Activated CD8-positive, alpha-beta T cell treated with anti-CD3 and anti-CD28 coated beads, Interleukin-2, amount 10 ng/mL, durations not matched to agents 7 days and 5 days (primary cell): ENCODE results near the gene AP5M1. TPM values are rescaled to one million over a fixed set of nuclear protein-coding genes. Genes with fewer than 3 reads are reported as not detected.
"Not testable (repeated sequence)": the region's sequence is repeated elsewhere in the genome, so short reads cannot be mapped to it uniquely, and the experiment has no call there.

ENCODE experiments used
- ATAC-seq: fragments of 150-1000 bp; cut with Tn5 transposase; one replicate; pipeline ENCODE4 v1.10.0; 2021; ENCODE audit warnings: moderate library complexity
- CTCF ChIA-PET: fragments of 350-600 bp; sonication (Branson Sonifier 250); formaldehyde crosslinking; loops from one replicate; lab custom pipeline; 2021; ENCODE audit warnings: antibody characterized with exemption; lab: Charles Lee
- POLR2A ChIA-PET: fragments of 350-600 bp; sonication (Branson Sonifier 250); formaldehyde crosslinking; loops from one replicate; lab custom pipeline; 2021; ENCODE audit warnings: antibody characterized with exemption; lab: Charles Lee
- DNase-seq: peaks from one replicate; pipeline ENCODE4 v3.0.0-alpha.2; 2020
- H3K27ac Mint-ChIP-seq: one replicate; pipeline ENCODE4 v1.8.0; 2021; ENCODE audit warnings: mild to moderate bottlenecking, mixed read lengths
- H3K27me3 Mint-ChIP-seq: one replicate; pipeline ENCODE4 v1.8.0; 2021; ENCODE audit warnings: low read depth, mixed read lengths
- H3K36me3 Mint-ChIP-seq: one replicate; pipeline ENCODE4 v1.8.0; 2021; ENCODE audit warnings: low read depth, mixed read lengths
- H3K4me1 Mint-ChIP-seq: one replicate; pipeline ENCODE4 v1.8.0; 2021; ENCODE audit warnings: low read depth, mixed read lengths
- H3K4me3 Mint-ChIP-seq: one replicate; pipeline ENCODE4 v1.8.0; 2021; ENCODE audit warnings: mild to moderate bottlenecking, mixed read lengths
- H3K9me3 Mint-ChIP-seq: one replicate; pipeline ENCODE4 v1.8.0; 2022; ENCODE audit warnings: mixed read lengths; ENCODE audit not compliant: insufficient read depth
- total RNA-seq, 2 experiments: library from RNA; stranded (reverse); gene quantifications; one replicate each; pipeline ENCODE4 v1.2.3, GENCODE V29; 2021

AP5M1 gene
- 10 to 100 TPM; 45.2 to 46.3 TPM for total RNA-seq

DNA sequence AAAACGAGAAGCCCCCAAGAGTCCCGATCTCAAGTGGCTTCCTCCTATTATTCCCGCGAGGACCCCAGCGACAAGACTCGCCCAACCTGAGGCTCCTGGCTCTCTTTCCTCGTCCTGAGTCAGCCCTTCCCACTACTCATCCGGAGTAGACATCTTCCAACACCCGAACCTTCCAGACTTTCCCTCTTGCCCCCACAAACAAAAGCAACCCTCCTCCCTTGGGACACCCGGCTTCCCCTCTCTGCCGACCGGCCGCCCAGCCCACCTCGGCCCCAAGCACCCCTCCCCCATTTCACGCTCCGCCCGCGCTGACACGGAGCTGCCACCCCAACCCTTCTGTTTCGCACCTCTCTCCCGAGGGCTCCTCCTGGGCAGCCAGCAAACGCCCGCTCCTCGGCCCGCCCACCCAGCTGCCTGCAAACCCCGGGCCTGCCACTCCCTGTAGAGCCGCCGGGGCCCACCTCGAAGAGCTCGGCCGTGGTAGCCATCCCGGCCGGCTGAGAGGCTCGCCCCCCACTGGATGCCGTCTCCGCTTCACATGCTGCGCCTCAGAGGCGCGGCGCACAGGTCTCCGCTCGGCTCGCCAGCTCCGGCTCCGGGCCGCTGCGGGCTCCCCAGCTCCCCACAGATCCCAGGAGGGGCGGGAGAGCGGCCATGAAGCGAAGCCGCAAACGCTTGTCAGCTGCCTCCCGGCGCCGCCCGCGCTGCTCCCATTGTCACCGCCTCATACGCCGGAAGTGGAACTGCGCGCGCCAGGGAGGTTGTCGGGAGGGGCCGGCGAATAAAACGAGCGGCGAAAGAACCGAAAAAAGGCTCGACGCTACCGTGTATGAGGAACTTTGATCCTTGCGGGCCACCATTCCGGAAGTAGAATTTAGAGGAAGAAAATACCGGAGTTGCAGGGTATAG is at the start of gene AP5M1, which contains the start of gene EXOC5:
Gene AP5M1 (plus strand): TSS at position 811 of the 909 bp plus-strand sequence. CDS start 344 bp downstream, outside the sequence.
Gene EXOC5 (minus strand): TSS at position 745 of the 909 bp plus-strand sequence. CDS start 257 bp downstream, at position 488.
- ChIA-PET POLR2A (interaction anchor here (0.6 to 2.0 kb wide), 5 partner anchors 9 to 689 kb away, joined by 3 to 22 read pairs (median 3); partner anchors contain the start of genes NAA30 and TMEM260), CTCF (interaction anchor here (1.0 to 1.5 kb wide), 3 partner anchors 20 to 689 kb away, joined by 4 to 5 read pairs (median 4); partner anchors contain the start of genes NAA30 and TMEM260)
- H3K27me3 Mint-ChIP-seq = no peaks in the 10 kb centered on the region
- peak; percentile 95 for DNase-seq
- H3K4me1 Mint-ChIP-seq = peaks cover 43% of the 10 kb centered on the region
- peak within 1 kb of the TSS; percentile 100 for H3K4me3 Mint-ChIP-seq
- H3K36me3 Mint-ChIP-seq = peaks cover 12% of the 10 kb centered on the region
- no peaks in the 10 kb centered on the region for H3K9me3 Mint-ChIP-seq
- peak within 1 kb of the TSS; percentile 100 for H3K27ac Mint-ChIP-seq
- peak; percentile 88 for ATAC-seq

- Mint-ChIP-seq H3K27ac (no peak overlapping the region), H3K27me3 (no peaks in the 10 kb centered on the region), H3K9me3 (no peaks in the 10 kb centered on the region), H3K36me3 (peaks cover 29% of the 10 kb centered on the region), H3K4me1 (no peaks in the 10 kb centered on the region), H3K4me3 (no peak overlapping the region)
- ChIA-PET CTCF (no interaction called here), POLR2A (interaction anchor here (0.9 kb wide), 1 partner anchor 48 kb away, joined by 4 read pairs; no protein-coding TSS in a partner anchor)
- no peak for DNase-seq
- ATAC-seq = no peak
These were observed 46.8 kb upstream of the AP5M1 start for GRCh38 chr14:57221931-57222330.

DNA sequence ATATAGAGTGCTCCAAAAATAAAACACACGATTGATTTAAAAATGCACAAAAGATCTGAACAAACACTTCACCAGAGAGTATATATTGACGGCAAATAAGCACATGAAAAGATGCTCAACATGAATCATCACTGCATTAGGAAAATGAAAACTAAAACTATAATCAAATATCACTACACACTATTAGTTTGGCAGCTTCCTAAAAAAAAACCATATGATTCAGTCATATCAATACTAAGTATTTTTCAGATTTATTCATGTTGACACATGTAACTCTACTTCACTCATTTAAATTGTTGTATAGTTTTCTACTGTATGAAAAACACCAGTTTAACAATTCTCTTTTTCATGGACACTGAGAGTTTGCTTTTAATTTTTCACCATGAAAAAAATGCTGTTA is 41.7 kb upstream of the AP5M1 start:
- no peak overlapping the region for H3K4me3 Mint-ChIP-seq

GRCh38 chr14:57228320-57228719 is 40.5 kb upstream of the AP5M1 start:
- ATAC-seq, CTCF ChIA-PET, H3K4me1 Mint-ChIP-seq, POLR2A ChIA-PET, H3K27me3 Mint-ChIP-seq, H3K4me3 Mint-ChIP-seq, H3K9me3 Mint-ChIP-seq, H3K27ac Mint-ChIP-seq, DNase-seq: not testable (repeated sequence)
- peaks cover 49% of the 10 kb centered on the region for H3K36me3 Mint-ChIP-seq

More for the DNA sequence above, 41.7 kb upstream of the AP5M1 start:
- H3K4me1 Mint-ChIP-seq = peaks cover 1% of the 10 kb centered on the region
- DNase-seq (no peak), ATAC-seq (no peak)
- no peaks in the 10 kb centered on the region for H3K9me3 Mint-ChIP-seq
- peaks cover 44% of the 10 kb centered on the region for H3K36me3 Mint-ChIP-seq
- POLR2A ChIA-PET = no interaction called here
- no peak overlapping the region for H3K27ac Mint-ChIP-seq
- CTCF ChIA-PET = no interaction called here
- H3K27me3 Mint-ChIP-seq = no peaks in the 10 kb centered on the region

DNA sequence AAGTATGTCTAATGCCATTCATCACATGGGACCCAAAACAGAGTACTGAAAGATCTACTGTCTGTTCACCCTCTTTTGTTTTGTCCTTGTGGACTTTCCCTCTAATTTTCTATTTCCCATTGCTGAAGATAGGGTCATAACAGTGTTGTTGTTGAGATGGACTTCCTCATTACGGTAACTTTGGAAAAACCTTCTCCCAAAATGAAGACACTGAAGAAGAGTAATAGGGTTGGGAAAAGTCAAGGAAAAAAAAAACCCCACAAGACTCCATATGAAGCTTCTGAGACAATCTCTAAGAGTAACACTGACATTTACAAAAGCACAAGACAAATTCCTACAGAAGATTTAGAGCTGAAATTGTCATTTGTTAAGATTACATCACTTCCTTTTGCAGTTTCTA is 36.8 kb upstream of the AP5M1 start:
- ATAC-seq (no peak), DNase-seq (no peak)
- Mint-ChIP-seq H3K4me1 (peaks cover 1% of the 10 kb centered on the region), H3K27ac (no peak overlapping the region), H3K27me3 (no peaks in the 10 kb centered on the region), H3K36me3 (peaks cover 40% of the 10 kb centered on the region), H3K9me3 (no peaks in the 10 kb centered on the region), H3K4me3 (no peak overlapping the region)
- ChIA-PET CTCF (no interaction called here), POLR2A (no interaction called here)

DNA sequence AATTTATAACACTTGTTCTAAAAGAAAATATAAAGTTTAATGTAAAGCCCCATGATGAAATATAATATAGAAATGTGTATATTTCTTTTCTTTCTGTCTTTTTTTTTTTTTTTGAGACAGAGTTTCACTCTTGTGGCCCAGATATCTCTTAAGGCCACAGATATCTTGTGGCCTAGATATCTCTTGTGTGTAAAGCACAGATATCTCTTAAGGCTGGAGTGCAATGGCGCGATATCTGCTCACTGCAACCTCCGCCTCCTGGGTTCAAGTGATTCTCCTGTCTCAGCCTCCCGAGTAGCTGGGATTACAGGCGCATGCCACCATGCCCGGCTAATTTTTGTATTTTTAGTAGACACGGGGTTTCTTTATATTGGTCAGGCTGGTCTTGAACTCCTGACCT is 28.7 kb upstream of the AP5M1 start:
- ATAC-seq, POLR2A ChIA-PET, H3K27ac Mint-ChIP-seq, H3K4me3 Mint-ChIP-seq, H3K9me3 Mint-ChIP-seq, H3K27me3 Mint-ChIP-seq, H3K36me3 Mint-ChIP-seq, H3K4me1 Mint-ChIP-seq, CTCF ChIA-PET, DNase-seq: not testable (repeated sequence)

GRCh38 chr14:57243320-57243719 is 25.5 kb upstream of the AP5M1 start:
- no peak for DNase-seq
- POLR2A ChIA-PET = no interaction called here

DNA sequence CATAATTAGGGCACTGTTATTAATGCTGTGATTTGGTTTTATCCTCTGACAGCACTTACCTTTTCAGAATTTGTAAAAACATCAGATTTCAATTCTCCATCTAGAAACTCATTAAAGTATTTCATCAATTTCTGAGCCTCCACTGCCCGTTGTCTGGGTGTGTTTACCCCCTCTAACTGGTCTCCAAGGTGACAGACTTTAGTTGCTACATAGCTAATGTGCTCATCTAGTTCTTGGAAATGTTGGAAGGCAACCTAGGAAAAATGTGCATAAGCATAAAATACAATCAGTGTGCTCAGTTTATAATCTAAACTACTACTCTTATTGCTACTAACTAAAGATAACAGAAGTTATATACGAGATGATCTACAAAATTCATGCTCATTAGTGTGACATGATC is 24.7 kb upstream of the AP5M1 start:
- H3K9me3 Mint-ChIP-seq = no peaks in the 10 kb centered on the region
- DNase-seq (no peak), ATAC-seq (no peak)
- POLR2A ChIA-PET = interaction anchor here (0.9 kb wide), 1 partner anchor 25 kb away, joined by 3 read pairs; no protein-coding TSS in a partner anchor
- H3K27me3 Mint-ChIP-seq = no peaks in the 10 kb centered on the region
- peaks cover 11% of the 10 kb centered on the region for H3K36me3 Mint-ChIP-seq
- H3K27ac Mint-ChIP-seq = no peak overlapping the region
- H3K4me3 Mint-ChIP-seq = no peak overlapping the region
- no peaks in the 10 kb centered on the region for H3K4me1 Mint-ChIP-seq
- CTCF ChIA-PET = interaction anchor here (1.1 to 1.4 kb wide), 2 partner anchors 39 to 45 kb away, joined by 3 read pairs; no protein-coding TSS in a partner anchor

More at GRCh38 chr14:57243320-57243719, 25.5 kb upstream of the AP5M1 start:
- Mint-ChIP-seq H3K27me3 (no peaks in the 10 kb centered on the region), H3K27ac (no peak overlapping the region), H3K36me3 (peaks cover 11% of the 10 kb centered on the region), H3K4me1 (no peaks in the 10 kb centered on the region), H3K9me3 (no peaks in the 10 kb centered on the region), H3K4me3 (no peak overlapping the region)
- CTCF ChIA-PET = interaction anchor here (1.1 kb wide), 1 partner anchor 46 kb away, joined by 3 read pairs; no protein-coding TSS in a partner anchor
- ATAC-seq = no peak

DNA sequence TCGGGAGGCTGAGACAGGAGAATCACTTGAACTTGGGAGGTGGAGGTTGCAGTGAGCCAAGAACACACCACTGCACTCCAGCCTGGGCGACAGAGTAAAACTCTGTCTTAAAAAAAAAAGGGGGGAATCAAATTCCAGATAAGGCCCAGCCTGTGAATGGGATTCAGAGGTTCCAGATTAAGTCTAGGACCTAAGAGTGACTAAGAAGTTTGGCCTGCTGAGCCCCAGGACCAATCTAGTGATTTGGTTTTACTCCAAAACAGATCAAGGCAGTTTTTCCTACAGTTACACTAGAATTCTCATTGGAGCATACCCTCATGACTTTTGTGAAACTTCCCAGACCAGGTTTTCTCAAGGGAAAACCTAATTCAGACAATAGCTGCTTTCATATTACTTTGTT is 22.8 kb upstream of the AP5M1 start:
- no peak overlapping the region for H3K4me3 Mint-ChIP-seq
- POLR2A ChIA-PET = no interaction called here

DNA sequence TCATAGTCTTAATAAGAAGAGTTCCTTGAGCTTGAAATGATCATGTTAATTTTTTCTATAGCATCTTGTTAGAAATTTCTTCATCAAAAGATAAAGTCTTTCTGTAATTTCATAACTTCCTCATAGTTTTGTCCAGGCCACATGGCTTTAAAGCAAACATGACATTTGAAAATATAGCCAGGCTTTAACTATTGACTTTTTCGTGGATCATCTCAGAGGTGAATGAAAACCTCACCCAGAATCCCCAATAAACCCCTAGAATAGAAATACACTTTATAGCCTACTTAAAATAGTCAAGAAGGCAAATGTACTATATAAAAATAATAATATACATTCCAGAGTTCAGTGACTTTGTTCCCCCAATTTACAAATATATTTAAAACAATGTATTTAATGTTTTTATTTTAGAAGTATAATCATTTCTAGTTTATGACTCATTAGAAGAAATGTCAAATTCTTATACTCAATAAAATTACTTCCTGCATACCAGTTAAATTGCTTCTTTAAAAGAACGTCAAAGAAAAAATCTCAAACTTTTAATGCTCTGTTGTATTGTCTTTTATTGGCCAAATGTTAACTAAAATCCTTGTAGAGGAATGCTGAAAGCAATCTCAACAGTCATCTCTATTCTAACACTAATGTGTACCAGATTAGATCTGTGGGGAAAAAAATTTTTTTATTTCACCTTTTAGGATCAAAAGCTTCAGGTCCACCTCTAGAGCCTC is 21.7 kb upstream of the AP5M1 start:
- ATAC-seq (no peak), DNase-seq (no peak)
- no peaks in the 10 kb centered on the region for H3K27me3 Mint-ChIP-seq
- ChIA-PET POLR2A (no interaction called here), CTCF (no interaction called here)
- no peak overlapping the region for H3K27ac Mint-ChIP-seq
- H3K4me3 Mint-ChIP-seq = no peak overlapping the region
- no peaks in the 10 kb centered on the region for H3K4me1 Mint-ChIP-seq
- H3K36me3 Mint-ChIP-seq = peaks cover 11% of the 10 kb centered on the region
- no peaks in the 10 kb centered on the region for H3K9me3 Mint-ChIP-seq

More for the DNA sequence above, 22.8 kb upstream of the AP5M1 start:
- ATAC-seq = no peak
- no peak overlapping the region for H3K27ac Mint-ChIP-seq
- no peaks in the 10 kb centered on the region for H3K4me1 Mint-ChIP-seq
- H3K27me3 Mint-ChIP-seq = no peaks in the 10 kb centered on the region
- DNase-seq = no peak
- CTCF ChIA-PET = no interaction called here
- H3K36me3 Mint-ChIP-seq = peaks cover 11% of the 10 kb centered on the region
- H3K9me3 Mint-ChIP-seq = no peaks in the 10 kb centered on the region

GRCh38 chr14:57254884-57255283 is 13.9 kb upstream of the AP5M1 start:
- CTCF ChIA-PET = no interaction called here
- Mint-ChIP-seq H3K36me3 (peaks cover 35% of the 10 kb centered on the region), H3K27ac (no peak overlapping the region), H3K4me3 (no peak overlapping the region), H3K4me1 (no peaks in the 10 kb centered on the region), H3K9me3 (no peaks in the 10 kb centered on the region), H3K27me3 (no peaks in the 10 kb centered on the region)
- POLR2A ChIA-PET = interaction anchor here (0.6 kb wide), 1 partner anchor 12 kb away, joined by 7 read pairs; no protein-coding TSS in a partner anchor
- DNase-seq (no peak), ATAC-seq (no peak)
